ENCODE data around the gene CLEC17A.
"Not testable (repeated sequence)": the region's sequence is repeated elsewhere in the genome, so short reads cannot be mapped to it uniquely, and the experiment has no call there.

Gene CLEC17A, protein sequence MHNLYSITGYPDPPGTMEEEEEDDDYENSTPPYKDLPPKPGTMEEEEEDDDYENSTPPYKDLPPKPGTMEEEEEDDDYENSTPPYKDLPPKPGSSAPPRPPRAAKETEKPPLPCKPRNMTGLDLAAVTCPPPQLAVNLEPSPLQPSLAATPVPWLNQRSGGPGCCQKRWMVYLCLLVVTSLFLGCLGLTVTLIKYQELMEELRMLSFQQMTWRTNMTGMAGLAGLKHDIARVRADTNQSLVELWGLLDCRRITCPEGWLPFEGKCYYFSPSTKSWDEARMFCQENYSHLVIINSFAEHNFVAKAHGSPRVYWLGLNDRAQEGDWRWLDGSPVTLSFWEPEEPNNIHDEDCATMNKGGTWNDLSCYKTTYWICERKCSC

GRCh38 chr19:14582894-14583340 lies at the start of gene CLEC17A:
Gene CLEC17A (plus strand): TSS chr19:14583084. CDS start chr19:14583161, 77 bp downstream.
- no peak for DNase-seq (ENCODE audit: low read depth in 4 of 4, low spot score in 1 of 4)

DNA sequence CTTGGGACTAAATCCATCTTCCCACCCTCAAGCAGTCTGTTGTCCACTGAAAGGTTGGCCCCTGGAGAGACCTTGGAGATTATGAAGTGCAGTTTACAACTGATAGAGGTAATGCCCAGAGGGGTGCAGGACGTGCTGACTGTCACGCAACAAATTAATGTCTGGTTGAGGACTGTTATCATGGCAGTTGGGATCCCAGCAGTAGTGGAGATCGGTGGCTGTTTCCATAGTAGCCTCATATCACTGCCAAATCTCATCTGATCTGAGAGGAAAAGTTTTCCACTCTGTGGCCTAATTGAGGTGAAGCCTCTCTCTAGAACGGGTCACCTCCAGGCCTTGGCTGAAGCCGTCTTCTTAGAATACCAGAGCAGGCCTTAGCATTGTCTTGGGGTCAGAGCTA lies 49.4 kb upstream of the CLEC17A start:
- DNase-seq (ENCODE audit: low read depth in 4 of 4, low spot score in 1 of 4), result no peak

DNA sequence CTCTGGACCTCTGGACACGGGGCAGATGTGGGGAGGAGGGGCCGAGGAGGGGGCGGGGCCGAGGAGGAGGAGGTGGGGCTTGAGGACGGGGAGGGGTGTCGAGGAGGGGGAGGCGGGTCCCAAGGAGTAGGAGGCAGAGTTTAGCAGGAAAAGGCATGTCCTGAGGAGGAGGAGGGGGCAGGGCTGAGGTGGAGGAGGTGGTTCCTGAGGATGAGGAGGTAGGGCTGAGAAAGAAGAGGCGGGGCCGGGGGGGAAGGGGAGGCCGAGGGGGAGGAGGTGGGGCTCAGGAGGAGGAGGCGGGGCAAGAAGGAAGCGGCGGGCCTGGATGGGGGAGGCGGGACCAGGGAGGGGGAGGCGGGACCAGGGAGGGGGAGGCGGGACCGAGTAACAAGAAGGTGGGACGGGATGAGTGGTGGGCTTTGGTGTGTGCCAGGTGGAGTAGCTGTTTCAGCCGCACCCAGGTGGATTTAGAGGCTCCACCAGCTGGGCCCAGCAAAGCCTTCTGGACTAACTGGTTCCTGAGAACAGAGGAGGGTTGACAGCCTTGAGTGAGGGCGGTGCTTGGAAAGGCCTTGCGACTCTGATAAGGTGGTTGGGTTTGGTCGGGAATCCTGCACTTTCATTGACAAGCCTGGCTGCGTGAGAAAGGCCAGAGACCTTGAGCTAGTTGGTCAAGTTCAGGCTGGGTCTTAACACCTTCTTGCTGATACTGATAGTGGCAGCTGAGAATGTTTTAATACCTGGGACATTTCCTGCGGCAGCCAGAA lies 45.8 kb upstream of the CLEC17A start:
- peak in 2 of 4 experiments; percentile 29 to 34 for DNase-seq (ENCODE audit: low read depth in 4 of 4, low spot score in 1 of 4)

DNA sequence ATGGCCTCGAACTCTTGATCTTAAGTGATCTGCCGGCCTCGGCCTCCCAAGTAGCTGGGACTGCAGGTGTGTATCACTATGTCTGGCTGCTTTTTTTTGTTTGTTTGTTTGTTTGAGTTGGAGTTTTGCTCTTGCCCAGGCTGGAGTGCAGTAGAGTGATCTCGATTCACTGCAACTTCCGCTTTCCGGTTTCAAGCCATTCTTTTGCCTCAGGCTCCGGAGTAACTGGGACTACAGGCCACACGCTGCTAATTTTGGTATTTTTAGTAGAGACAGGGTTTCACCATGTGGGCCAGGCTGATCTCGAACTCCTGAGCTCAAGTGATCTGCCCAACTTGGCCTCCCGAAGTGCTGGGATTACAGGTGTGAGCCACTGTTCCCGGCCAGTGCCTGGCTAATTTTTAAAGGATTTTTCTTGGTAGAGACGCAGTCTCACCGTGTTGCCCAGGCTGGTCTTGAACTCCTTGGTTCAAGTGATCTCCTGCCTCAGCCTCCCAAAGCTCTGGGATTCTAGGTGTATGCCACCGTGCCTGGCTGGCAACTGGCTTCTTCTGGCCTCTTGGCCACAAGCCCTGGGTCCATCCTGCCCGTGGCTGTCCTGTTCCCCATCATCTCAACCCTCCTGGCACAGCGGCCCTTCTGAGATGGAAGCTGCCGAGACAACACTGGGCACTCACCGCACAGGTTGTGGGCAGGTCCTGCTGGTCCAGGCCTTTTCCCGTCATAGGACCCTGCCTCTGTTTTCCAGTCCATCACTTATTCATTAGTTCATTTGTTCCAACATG lies 42.0 kb upstream of the CLEC17A start:
- DNase-seq (ENCODE audit: low read depth in 4 of 4, low spot score in 1 of 4), result no peak

DNA sequence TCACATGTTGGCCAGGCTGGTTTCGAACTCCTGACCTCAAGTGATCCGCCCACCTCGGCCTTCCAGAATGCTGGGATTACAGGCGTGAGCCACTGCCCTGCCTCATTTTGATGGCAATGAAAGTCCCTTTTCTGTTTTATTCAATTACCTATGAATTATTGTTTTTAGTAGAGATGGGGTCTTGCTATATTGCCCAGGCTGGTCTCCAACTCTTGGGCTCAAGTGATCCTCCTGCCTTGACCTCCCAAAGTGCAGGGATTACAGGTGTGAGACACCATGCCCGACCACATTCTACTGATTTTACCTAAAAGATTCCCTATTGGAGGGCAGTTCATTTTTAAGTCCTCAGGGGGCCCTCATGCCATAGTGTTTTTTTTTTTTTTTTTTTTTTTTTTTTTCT lies 40.9 kb upstream of the CLEC17A start:
- not testable (repeated sequence) for DNase-seq (ENCODE audit: low read depth in 4 of 4, low spot score in 1 of 4)

- DNase-seq (ENCODE audit: low read depth in 4 of 4, low spot score in 1 of 4), result no peak
Measured at GRCh38 chr19:14542711-14543328, 40.1 kb upstream of the CLEC17A start.

DNA sequence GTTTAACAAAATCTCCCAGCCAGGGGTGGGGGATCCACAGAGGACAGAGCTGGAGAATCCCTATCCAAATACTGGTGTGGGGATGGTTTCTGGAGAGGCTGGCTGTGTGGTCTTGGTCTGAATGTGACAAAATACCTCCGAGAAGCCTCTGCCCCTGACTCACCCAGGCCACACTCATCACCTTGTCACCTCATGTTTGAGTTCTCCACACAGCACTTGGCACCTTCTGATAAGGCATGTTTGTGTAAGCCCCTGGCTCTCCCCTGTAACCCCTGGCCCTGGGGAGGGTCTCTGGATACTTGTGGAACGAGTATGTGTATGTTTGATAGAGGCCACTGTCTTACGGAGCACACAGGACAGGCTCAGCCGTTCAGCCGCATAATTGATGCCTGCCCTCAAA lies 38.8 kb upstream of the CLEC17A start:
- DNase-seq (ENCODE audit: low read depth in 4 of 4, low spot score in 1 of 4), result no peak

GRCh38 chr19:14544977-14545715 lies 37.7 kb upstream of the CLEC17A start:
- no peak for DNase-seq (ENCODE audit: low read depth in 4 of 4, low spot score in 1 of 4)

DNA sequence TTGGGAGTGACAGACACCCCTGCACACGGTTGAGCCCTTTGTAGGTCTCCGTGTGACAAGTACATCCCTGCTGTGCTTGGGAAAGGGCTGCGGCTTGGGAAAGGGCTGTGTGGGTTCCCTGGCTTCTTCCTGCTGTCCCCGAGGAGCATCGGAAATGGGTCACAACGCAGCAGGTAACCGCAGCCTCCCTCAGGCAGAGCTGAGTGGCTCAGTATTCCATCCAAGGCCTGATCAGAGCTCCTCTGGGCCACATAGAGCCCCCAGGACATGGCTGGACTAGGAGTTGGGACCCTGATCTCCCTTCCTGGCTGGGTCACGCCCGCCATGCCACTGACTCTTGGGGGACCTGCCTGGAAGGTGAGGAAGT lies 37.2 kb upstream of the CLEC17A start:
- no peak for DNase-seq (ENCODE audit: low read depth in 4 of 4, low spot score in 1 of 4)

DNA sequence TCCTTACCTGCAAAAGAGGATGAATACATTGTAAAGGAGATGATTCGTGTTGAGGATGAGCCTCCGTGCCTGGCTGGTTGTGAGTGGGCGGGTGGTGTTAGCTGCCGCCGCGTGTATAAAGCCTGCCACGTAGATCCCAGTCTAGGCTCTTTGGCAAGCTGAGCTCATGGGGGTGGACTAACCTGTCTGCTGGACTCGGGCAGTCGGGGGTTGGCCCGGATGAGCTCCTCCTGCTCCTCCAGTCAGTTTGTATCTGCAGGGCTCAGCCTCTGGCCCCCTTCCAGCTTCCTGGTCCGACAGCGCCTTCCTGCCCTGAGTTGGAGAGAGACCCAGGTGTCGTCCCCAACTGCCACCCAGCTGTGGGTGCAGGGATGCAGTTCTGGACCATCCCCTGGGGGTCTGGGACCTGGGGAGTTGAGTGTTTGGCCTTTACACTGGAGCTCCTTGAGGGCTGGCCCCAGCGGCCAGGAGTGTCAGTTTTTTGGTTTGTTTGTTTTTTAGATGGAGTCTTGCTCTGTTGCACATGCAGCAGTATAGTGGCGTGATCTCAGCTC lies 32.6 kb upstream of the CLEC17A start:
- DNase-seq (ENCODE audit: low read depth in 4 of 4, low spot score in 1 of 4), result no peak

DNA sequence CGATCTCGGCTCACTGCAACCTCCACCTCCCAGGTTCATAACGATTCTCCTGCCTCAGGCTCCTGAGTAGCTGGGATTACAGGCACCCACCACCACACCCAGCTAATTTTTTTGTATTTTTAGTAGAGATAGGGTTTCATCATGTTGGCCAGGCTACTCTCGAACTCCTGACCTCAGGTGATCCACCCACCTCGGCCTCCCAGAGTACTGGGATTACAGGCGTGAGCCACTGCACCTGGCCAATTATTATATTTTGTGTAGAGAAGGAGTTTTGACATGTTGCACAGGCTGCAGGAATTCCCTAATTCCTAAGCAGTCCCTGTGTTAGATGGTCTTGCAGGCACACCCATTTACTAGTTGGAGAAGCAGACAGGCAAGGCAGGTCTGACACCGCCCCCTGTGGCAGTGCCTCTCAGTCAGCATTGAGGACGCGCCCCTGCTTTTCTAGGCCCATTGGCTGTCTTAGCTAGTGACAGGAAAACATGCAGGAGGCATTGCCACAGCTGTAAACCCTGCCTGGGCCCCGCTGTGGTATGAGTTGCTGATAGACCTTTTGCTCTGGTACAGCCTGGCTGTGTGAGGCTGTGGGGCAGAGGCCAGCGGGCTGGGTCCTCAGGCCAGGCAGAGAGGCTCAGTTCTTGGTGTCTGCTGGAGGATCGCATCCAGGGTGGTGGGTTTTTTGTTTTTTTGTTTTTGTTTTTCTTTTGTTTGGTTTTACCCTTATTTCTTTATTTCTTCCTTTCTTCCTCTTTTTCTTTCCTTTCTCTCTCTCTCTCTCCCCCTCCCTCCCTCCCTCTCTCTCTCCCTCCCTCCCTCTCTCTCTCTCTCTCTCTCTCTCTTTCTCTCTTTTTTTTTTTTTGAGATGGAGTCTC lies 31.5 kb upstream of the CLEC17A start:
- DNase-seq (ENCODE audit: low read depth in 4 of 4, low spot score in 1 of 4), result peak in 3 of 4 experiments; percentile 25 to 53 (median 48)

- DNase-seq (ENCODE audit: low read depth in 4 of 4, low spot score in 1 of 4), result not testable (repeated sequence)
Measured at GRCh38 chr19:14552006-14552360, 30.9 kb upstream of the CLEC17A start.

- no peak for DNase-seq (ENCODE audit: low read depth in 4 of 4, low spot score in 1 of 4)
Measured at GRCh38 chr19:14553042-14553938, 29.6 kb upstream of the CLEC17A start.

DNA sequence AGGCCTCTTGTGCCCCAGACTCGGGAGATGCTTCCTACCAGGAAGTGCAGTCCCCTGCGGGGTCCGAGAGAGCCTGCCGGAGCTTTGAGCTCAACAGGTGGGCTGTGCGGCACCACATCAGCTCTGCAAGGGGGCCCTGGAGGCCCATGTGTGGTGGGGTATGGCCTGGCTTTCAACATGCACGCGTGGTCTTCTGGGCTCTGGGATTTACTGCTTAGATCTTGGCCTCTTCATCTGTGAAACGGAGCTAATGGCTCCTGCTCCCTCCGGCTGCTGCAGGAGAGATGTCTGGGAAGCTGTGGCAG lies 29.0 kb upstream of the CLEC17A start:
- DNase-seq (ENCODE audit: low read depth in 4 of 4, low spot score in 1 of 4), result no peak

DNA sequence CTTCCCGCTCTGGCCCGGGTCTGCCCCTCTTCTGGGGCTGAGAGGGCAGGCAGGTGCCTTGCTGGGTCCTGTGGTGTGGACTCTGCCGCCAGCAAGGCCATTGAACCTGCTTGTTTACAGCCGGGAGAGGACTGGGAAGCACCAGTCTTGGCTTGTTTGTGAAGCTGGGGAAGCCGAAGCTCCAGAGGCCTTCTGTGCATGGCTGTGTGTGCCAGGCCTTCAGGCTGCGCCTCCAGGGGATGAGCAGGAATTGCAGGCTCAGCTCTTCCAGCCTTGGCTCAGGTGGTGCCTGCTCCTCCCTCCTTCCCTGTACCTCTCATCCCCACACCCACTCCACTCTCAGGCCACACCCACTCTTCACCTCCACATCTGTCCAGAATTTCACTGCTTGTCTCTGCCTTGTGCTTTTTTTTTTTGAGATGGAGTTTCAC lies 28.5 kb upstream of the CLEC17A start:
- DNase-seq (ENCODE audit: low read depth in 4 of 4, low spot score in 1 of 4), result no peak

DNA sequence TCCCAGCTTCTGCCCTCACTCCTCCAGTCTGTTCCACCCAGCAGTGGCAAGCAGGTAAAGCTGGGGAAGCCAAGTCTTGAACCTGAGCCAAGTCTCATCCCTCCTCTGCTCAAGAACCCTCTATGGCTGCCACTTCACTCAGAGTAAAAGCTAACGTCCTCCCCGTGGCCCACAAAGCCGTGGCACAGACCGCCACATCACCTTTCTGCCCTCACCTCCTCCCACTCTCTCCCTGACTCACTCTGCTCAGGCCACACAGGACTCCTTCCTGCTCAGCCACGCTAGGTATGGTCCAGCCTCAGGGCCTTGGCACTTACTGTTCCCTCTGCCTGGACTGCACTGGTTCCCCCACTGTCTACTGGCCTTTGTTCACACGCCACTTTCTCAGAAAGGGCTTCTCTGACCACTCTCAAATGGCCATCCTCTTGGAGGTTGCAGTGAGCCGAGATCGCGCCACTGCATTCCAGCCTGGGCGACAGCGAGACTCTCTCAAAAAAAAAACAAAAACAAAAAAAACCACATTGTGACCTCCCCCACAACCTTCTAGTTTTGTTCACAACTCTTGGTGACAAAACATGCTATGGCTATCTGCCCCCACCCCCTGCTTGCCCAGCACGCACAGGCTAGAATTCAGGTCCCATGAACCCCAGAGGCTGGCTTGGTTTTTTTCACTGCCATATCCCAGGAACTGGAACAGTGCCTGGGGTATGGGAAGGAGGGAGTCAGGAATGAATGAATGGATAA lies 26.8 kb upstream of the CLEC17A start:
- no peak for DNase-seq (ENCODE audit: low read depth in 4 of 4, low spot score in 1 of 4)

GRCh38 chr19:14556662-14557188 lies 26.2 kb upstream of the CLEC17A start:
- peak; percentile 38 to 72 (median 66) for DNase-seq (ENCODE audit: low read depth in 4 of 4, low spot score in 1 of 4)
